GM12873 (cell line): ENCODE results near the gene FXR1.

ENCODE experiments used
- CTCF ChIP-seq: IDR thresholded peaks from 2 replicates; pipeline ENCODE4 v1.5.1; 2012; ENCODE audit warnings: low read depth, mild to moderate bottlenecking, moderate library complexity, low read length, control low read depth; ENCODE audit not compliant: insufficient read depth; ENCODE audit errors: missing control alignments

FXR1 gene

GRCh38 chr3:180973543-180973942, 61.1 kb downstream of the FXR1 start:
- TF ChIP-seq CTCF: no peak

GRCh38 chr3:180974286-180974685, 61.8 kb downstream of the FXR1 start:
- TF ChIP-seq CTCF: no peak

GRCh38 chr3:180977498-180977897, 65.0 kb downstream of the FXR1 start:
- TF ChIP-seq CTCF: no peak

GRCh38 chr3:180979961-180980360, 67.5 kb downstream of the FXR1 start:
- TF ChIP-seq CTCF: no peak

GRCh38 chr3:180980611-180981010, 68.1 kb downstream of the FXR1 start:
- TF ChIP-seq CTCF: no peak

GRCh38 chr3:180981912-180982311, 69.4 kb downstream of the FXR1 start:
- TF ChIP-seq CTCF: no peak

GRCh38 chr3:180983136-180983535, 70.7 kb downstream of the FXR1 start:
- no peak for TF ChIP-seq CTCF
